H1 (cell line): ENCODE results near the gene SQOR. TPM values are rescaled to one million over a fixed set of nuclear protein-coding genes. Genes with fewer than 3 reads are reported as not detected.

Experiments used
- CTCF ChIA-PET: fragments of 300-600 bp; sonication (Branson Sonifier 250); formaldehyde crosslinking; loops from one replicate; lab custom pipeline; 2021; ENCODE audit not compliant: partially characterized antibody; lab: Charles Lee
- POLR2A ChIA-PET: fragments of 300-600 bp; sonication (Branson Sonifier 250); formaldehyde crosslinking; loops from one replicate; lab custom pipeline; 2021; ENCODE audit warnings: inconsistent platforms; ENCODE audit not compliant: partially characterized antibody; lab: Charles Lee
- DNase-seq, 2 experiments: peaks; one replicate each; pipeline versions ENCODE4 v3.0.0 to v3.0.0-alpha.2; 2010 to 2022; ENCODE audit warnings: low spot score in 2 of 2, low read depth in 1 of 2, mixed read lengths in 1 of 2
- FAIRE-seq: peaks from 2 replicates; lab custom pipeline; 2011; peaks lifted over from hg19 to GRCh38; lab: Jason Lieb, UNC
- H2AFZ ChIP-seq: 2 replicates; pipeline ENCODE4 v1.8.1; 2012; ENCODE audit warnings: low read length, inconsistent platforms
- H2AK5ac ChIP-seq: 2 replicates; pipeline ENCODE4 v1.6.1; 2013; ENCODE audit warnings: low read depth, low read length
- H2BK120ac ChIP-seq: replicated peaks from 2 replicates; pipeline ENCODE3; 2013; ENCODE audit warnings: low read depth, low read length, inconsistent platforms
- H2BK12ac ChIP-seq: 2 replicates; pipeline ENCODE4 v1.6.1; 2013; ENCODE audit warnings: low read depth, low read length
- H2BK15ac ChIP-seq: 2 replicates; pipeline ENCODE4 v1.6.1; 2013; ENCODE audit warnings: low read length
- H2BK20ac ChIP-seq: 2 replicates; pipeline ENCODE4 v1.6.1; 2013; ENCODE audit warnings: low read length
- H2BK5ac ChIP-seq: 2 replicates; pipeline ENCODE4 v1.6.1; 2013; ENCODE audit warnings: low read depth, low read length
- H3K14ac ChIP-seq: 2 replicates; pipeline ENCODE4 v1.6.1; 2013; ENCODE audit warnings: inconsistent platforms; ENCODE audit not compliant: insufficient read length
- H3K18ac ChIP-seq: 2 replicates; pipeline ENCODE4 v1.6.1; 2013; ENCODE audit warnings: low read length; ENCODE audit errors: extremely low read depth
- H3K23ac ChIP-seq: 2 replicates; pipeline ENCODE4 v1.6.1; 2013; ENCODE audit warnings: inconsistent platforms; ENCODE audit not compliant: insufficient read length
- H3K23me2 ChIP-seq: 2 replicates; pipeline ENCODE4 v1.6.1; 2013; ENCODE audit warnings: low read depth, low read length
- H3K27ac ChIP-seq: 2 replicates; pipeline ENCODE4 v1.6.1; 2011; ENCODE audit warnings: low read depth, low read length, inconsistent platforms
- H3K27me3 ChIP-seq, 4 experiments: replicated peaks in 1 of 4; 1 replicate in 1 of 4; 2 replicates in 3 of 4; pipeline versions ENCODE4 v1.6.1 to v1.8.1; 2011 to 2013; ENCODE audit warnings: low read length in 3 of 4, mild to moderate bottlenecking in 3 of 4, inconsistent platforms in 2 of 4, mixed read lengths in 2 of 4, moderate library complexity in 1 of 4; ENCODE audit not compliant: control insufficient read depth in 3 of 4, insufficient read depth in 3 of 4; ENCODE audit errors: extremely low read depth in 1 of 4
- H3K36me3 ChIP-seq, 4 experiments: 2 replicates each; pipeline versions ENCODE4 v1.6.1 to v1.8.1; 2011 to 2013; ENCODE audit warnings: mild to moderate bottlenecking in 4 of 4, low read length in 3 of 4, moderate library complexity in 2 of 4, control low read depth in 1 of 4, inconsistent platforms in 1 of 4; ENCODE audit not compliant: insufficient read depth in 4 of 4, control insufficient read depth in 2 of 4
- H3K4ac ChIP-seq: replicated peaks from 2 replicates; pipeline ENCODE3; 2013; ENCODE audit warnings: low read length, low read depth, mixed read lengths, inconsistent platforms; ENCODE audit not compliant: insufficient read length
- H3K4me1 ChIP-seq, 4 experiments: replicated peaks in 1 of 4; 1 replicate in 1 of 4; 2 replicates in 3 of 4; pipeline versions ENCODE4 v1.6.1 to v1.8.1; 2011 to 2013; ENCODE audit warnings: low read length in 3 of 4, inconsistent platforms in 2 of 4, mixed read lengths in 1 of 4; ENCODE audit not compliant: insufficient read depth in 4 of 4, control insufficient read depth in 3 of 4
- H3K4me2 ChIP-seq, 2 experiments: 2 replicates each; pipeline versions ENCODE4 v1.6.1 to v1.8.1; 2011 to 2013; ENCODE audit warnings: low read depth in 2 of 2, low read length in 2 of 2, control low read depth in 1 of 2, inconsistent platforms in 1 of 2, mild to moderate bottlenecking in 1 of 2; ENCODE audit not compliant: insufficient read depth in 1 of 2
- H3K4me3 ChIP-seq, 4 experiments: fragments of 200-600, 300-600 bp in 1 of 4; sonication (generic), shearing (Covaris generic), sonication (Bioruptor Twin) in 1 of 4; 2 replicates each; pipeline versions ENCODE4 v1.5.1 to v1.8.1; 2011 to 2016; ENCODE audit warnings: low read length in 4 of 4, low read depth in 3 of 4, control low read depth in 2 of 4, inconsistent platforms in 2 of 4, mild to moderate bottlenecking in 2 of 4, mixed read lengths in 1 of 4, moderate library complexity in 1 of 4; ENCODE audit not compliant: insufficient read depth in 2 of 4; ENCODE audit errors: extremely low read depth in 1 of 4
- H3K56ac ChIP-seq: replicated peaks from 2 replicates; pipeline ENCODE3; 2013; ENCODE audit warnings: low read depth, mild to moderate bottlenecking, mixed read lengths, low read length, inconsistent platforms; ENCODE audit not compliant: insufficient read length
- H3K79me1 ChIP-seq: 2 replicates; pipeline ENCODE4 v1.6.1; 2013; ENCODE audit warnings: low read depth, low read length, control low read depth
- H3K79me2 ChIP-seq, 2 experiments: 2 replicates each; pipeline versions ENCODE4 v1.6.1 to v1.8.1; 2012 to 2013; ENCODE audit warnings: low read length in 2 of 2, mild to moderate bottlenecking in 2 of 2, inconsistent platforms in 1 of 2; ENCODE audit not compliant: insufficient read depth in 2 of 2, control insufficient read depth in 1 of 2
- H3K9ac ChIP-seq, 4 experiments: replicated peaks in 1 of 4; 1 replicate in 1 of 4; 2 replicates in 3 of 4; pipeline versions ENCODE4 v1.6.1 to v1.8.1; 2011 to 2013; ENCODE audit warnings: low read depth in 3 of 4, low read length in 3 of 4, control low read depth in 2 of 4, mild to moderate bottlenecking in 2 of 4, moderate library complexity in 2 of 4, inconsistent platforms in 1 of 4; ENCODE audit errors: extremely low read depth in 1 of 4
- H3K9me3 ChIP-seq, 2 experiments: 2 replicates each; pipeline versions ENCODE4 v1.6.1 to v1.8.1; 2012 to 2013; ENCODE audit warnings: mild to moderate bottlenecking in 2 of 2, moderate library complexity in 2 of 2, control low read depth in 1 of 2, inconsistent platforms in 1 of 2, low read depth in 1 of 2, low read length in 1 of 2, mixed read lengths in 1 of 2; ENCODE audit not compliant: insufficient read depth in 2 of 2
- H4K20me1 ChIP-seq, 2 experiments: replicated peaks in 1 of 2; 2 replicates each; pipeline versions ENCODE3 to v1.8.1; 2011 to 2013; ENCODE audit warnings: inconsistent platforms in 2 of 2, low read length in 2 of 2, mild to moderate bottlenecking in 1 of 2; ENCODE audit not compliant: insufficient read depth in 2 of 2, control insufficient read depth in 1 of 2
- H4K5ac ChIP-seq: 2 replicates; pipeline ENCODE4 v1.6.1; 2013; ENCODE audit warnings: low read length, low read depth, mixed read lengths, inconsistent platforms; ENCODE audit not compliant: insufficient read length
- H4K8ac ChIP-seq: 2 replicates; pipeline ENCODE4 v1.8.0; 2013; ENCODE audit warnings: mild to moderate bottlenecking, moderate library complexity, low read length, inconsistent platforms; ENCODE audit not compliant: insufficient read depth; ENCODE audit errors: extremely low read depth
- H4K91ac ChIP-seq: replicated peaks from 2 replicates; pipeline ENCODE3; 2013; ENCODE audit warnings: low read length, mixed read lengths, inconsistent platforms; ENCODE audit not compliant: insufficient read length
- SUZ12 ChIP-seq: fragments of 200-600 bp; sonication (generic); IDR thresholded peaks from 2 replicates; pipeline ENCODE4 v1.6.1; 2012; ENCODE audit warnings: mild to moderate bottlenecking, inconsistent platforms, low read length, moderate library complexity, mixed read lengths
- TBP ChIP-seq: IDR thresholded peaks from 2 replicates; pipeline ENCODE4 v1.6.1; 2011; ENCODE audit warnings: low read depth, low read length, improper control_type of control experiment
- WGBS, 2 experiments: shearing (Covaris generic) in 1 of 2; methylation state at CpG; one replicate each; pipeline versions ENCODE4 v1.1.6 to v1.1.7; 2013 to 2015; ENCODE audit warnings: low lambda C conversion rate in 2 of 2, mixed read lengths in 2 of 2, inconsistent platforms in 1 of 2, low coverage in 1 of 2, missing lambda C conversion rate in 1 of 2; ENCODE audit not compliant: insufficient replicate concordance in 2 of 2, insufficient coverage in 1 of 2, insufficient read length in 1 of 2; ENCODE audit errors: extremely low coverage in 1 of 2, missing lambda C conversion rate in 1 of 2; 5-methylcytosine and 5-hydroxymethylcytosine counted together
- polyA plus RNA-seq, 7 experiments: library from polyadenylated mRNA; depleted of rRNA in 3 of 7; stranded (reverse) in 5 of 7; unstranded in 2 of 7; fragments of >200 nt in 5 of 7; fragments of 200-250 nt in 2 of 7; gene quantifications; 1 replicate in 5 of 7; 2 replicates in 1 of 7; 4 replicates in 1 of 7; pipeline versions ENCODE4 v1.2.1 to v1.2.3, GENCODE V29; 2011 to 2013; ENCODE audit warnings: missing spikeins in 2 of 7, mixed read lengths in 2 of 7
- total RNA-seq: library from RNA; stranded (reverse); fragmentation: NEBNext Ultra II Directional; extraction: Animal tissue kit (Norgen Biotek cat#: 25700); gene quantifications from 2 replicates; pipeline ENCODE4 v1.2.1, GENCODE V29; 2021

SQOR gene
- total and polyA plus RNA-seq, 2 of the 8 experiments (the other 6 are each of a cell fraction or from before 2014, with no cell fraction given) = 0.20 to 0.22 TPM

- Histone ChIP-seq H3K36me3 (no peaks in the 10 kb centered on the region), H4K8ac (no peak overlapping the region), H3K4me2 (no peak overlapping the region), H3K4ac (no peak overlapping the region), H3K14ac (no peak overlapping the region), H3K23ac (no peak overlapping the region), H4K20me1 (peaks cover 0 to 2% of the 10 kb centered on the region in 2 experiments), H3K79me2 (no peaks in the 10 kb centered on the region), H3K4me3 (no peak overlapping the region), H4K91ac (no peak overlapping the region), H2BK20ac (no peak overlapping the region), H3K56ac (no peak overlapping the region), H2AK5ac (no peak overlapping the region), H2BK12ac (no peak overlapping the region), H2BK15ac (no peak overlapping the region), H2BK5ac (no peak overlapping the region), H4K5ac (no peak overlapping the region), H3K9ac (no peak overlapping the region), H3K4me1 (no peaks in the 10 kb centered on the region), H2BK120ac (no peak overlapping the region), H3K23me2 (no peaks in the 10 kb centered on the region), H3K27me3 (no peaks in the 10 kb centered on the region), H3K18ac (no peak overlapping the region), H2AFZ (no peak overlapping the region), H3K9me3 (0 out of 4 replicates have a peak, but pooled peaks cover 0 to 2% of the 10 kb centered on the region in 2 experiments), H3K79me1 (no peaks in the 10 kb centered on the region), H3K27ac (no peak overlapping the region)
- ChIA-PET POLR2A (no interaction called here), CTCF (interaction anchor here (1.0 to 1.3 kb wide), 2 partner anchors 9 to 33 kb away, joined by 4 to 8 read pairs; no protein-coding TSS in a partner anchor)
- FAIRE-seq (no peak), DNase-seq (no peak)
- TF ChIP-seq SUZ12 (no peak), TBP (no peak)
- 92% methylated on average over 4 of the region's 4 CpGs; no CpG with 5 or more reads in 1 of the 2 experiments for WGBS, 2 experiments
Observed at GRCh38 chr15:45670511-45670910, 35.7 kb downstream of the SQOR start.
